ENCODE results near the gene GALNT15.

Gene GALNT15

GRCh38 chr3:16134173-16134928 lies 40.1 kb upstream of the GALNT15 start:
- ChIA-PET CTCF (interaction anchor here (0.6 to 4.1 kb wide), 6 partner anchors 14 to 282 kb away, joined by 3 to 13 read pairs (median 4); no protein-coding TSS in a partner anchor), POLR2A (no interaction called here)
- DNase-seq (ENCODE audit: low read depth, low spot score), result no peak
- no peak overlapping the region for H3K4me3 ChIP-seq (ENCODE audit: low read depth, low read length)
- TF ChIP-seq, protein P1, sequence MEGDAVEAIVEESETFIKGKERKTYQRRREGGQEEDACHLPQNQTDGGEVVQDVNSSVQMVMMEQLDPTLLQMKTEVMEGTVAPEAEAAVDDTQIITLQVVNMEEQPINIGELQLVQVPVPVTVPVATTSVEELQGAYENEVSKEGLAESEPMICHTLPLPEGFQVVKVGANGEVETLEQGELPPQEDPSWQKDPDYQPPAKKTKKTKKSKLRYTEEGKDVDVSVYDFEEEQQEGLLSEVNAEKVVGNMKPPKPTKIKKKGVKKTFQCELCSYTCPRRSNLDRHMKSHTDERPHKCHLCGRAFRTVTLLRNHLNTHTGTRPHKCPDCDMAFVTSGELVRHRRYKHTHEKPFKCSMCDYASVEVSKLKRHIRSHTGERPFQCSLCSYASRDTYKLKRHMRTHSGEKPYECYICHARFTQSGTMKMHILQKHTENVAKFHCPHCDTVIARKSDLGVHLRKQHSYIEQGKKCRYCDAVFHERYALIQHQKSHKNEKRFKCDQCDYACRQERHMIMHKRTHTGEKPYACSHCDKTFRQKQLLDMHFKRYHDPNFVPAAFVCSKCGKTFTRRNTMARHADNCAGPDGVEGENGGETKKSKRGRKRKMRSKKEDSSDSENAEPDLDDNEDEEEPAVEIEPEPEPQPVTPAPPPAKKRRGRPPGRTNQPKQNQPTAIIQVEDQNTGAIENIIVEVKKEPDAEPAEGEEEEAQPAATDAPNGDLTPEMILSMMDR (IDR thresholded peaks at IDR 0.05; ENCODE audit: insufficient read depth, low read length, missing control alignments), result no peak

GRCh38 chr3:16136055-16136454 lies 38.4 kb upstream of the GALNT15 start:
- ChIA-PET CTCF (interaction anchor here (1.4 to 4.1 kb wide), 3 partner anchors 16 to 87 kb away, joined by 3 to 13 read pairs (median 7); no protein-coding TSS in a partner anchor), POLR2A (no interaction called here)
- peak; percentile 65 for DNase-seq (ENCODE audit: low read depth, low spot score)
- no peak overlapping the region for H3K4me3 ChIP-seq (ENCODE audit: low read depth, low read length)
- TF ChIP-seq, protein P1 (IDR thresholded peaks at IDR 0.05; ENCODE audit: insufficient read depth, low read length, missing control alignments), result no peak

DNA sequence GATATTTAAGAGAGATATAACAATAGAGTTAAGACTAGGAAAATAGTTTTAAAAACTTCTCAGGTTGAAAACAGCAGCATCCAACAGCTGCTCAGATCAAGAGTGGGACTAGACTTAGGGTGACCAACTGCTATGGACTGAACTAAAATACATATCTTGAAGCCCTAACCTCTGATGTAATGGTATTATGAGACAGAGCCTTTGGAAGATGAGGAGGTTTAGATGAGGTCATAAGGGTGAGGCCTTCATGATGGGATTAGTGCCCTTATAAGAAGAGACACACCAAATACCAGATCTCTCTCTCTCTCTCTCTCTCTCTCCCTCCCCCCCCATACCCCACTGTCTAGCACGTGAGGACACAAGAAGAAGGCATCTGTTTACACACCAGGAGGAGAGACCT lies 37.4 kb upstream of the GALNT15 start:
- ChIA-PET POLR2A (no interaction called here), CTCF (interaction anchor here (1.1 to 4.1 kb wide), 3 partner anchors 10 to 88 kb away, joined by 3 to 13 read pairs (median 7); no protein-coding TSS in a partner anchor)
- no peak overlapping the region for H3K4me3 ChIP-seq (ENCODE audit: low read depth, low read length)
- TF ChIP-seq, protein P1 (IDR thresholded peaks at IDR 0.05; ENCODE audit: insufficient read depth, low read length, missing control alignments), result no peak
- no peak for DNase-seq (ENCODE audit: low read depth, low spot score)

GRCh38 chr3:16137977-16138376 lies 36.5 kb upstream of the GALNT15 start:
- ChIA-PET POLR2A (no interaction called here), CTCF (interaction anchor here (0.8 to 1.8 kb wide), 4 partner anchors 9 to 89 kb away, joined by 3 to 5 read pairs (median 3); partner anchors contain the start of gene GALNT15)
- TF ChIP-seq, protein P1 (IDR thresholded peaks at IDR 0.05; ENCODE audit: insufficient read depth, low read length, missing control alignments), result no peak
- no peak for DNase-seq (ENCODE audit: low read depth, low spot score)
- H3K4me3 ChIP-seq (ENCODE audit: low read depth, low read length), result no peak overlapping the region

DNA sequence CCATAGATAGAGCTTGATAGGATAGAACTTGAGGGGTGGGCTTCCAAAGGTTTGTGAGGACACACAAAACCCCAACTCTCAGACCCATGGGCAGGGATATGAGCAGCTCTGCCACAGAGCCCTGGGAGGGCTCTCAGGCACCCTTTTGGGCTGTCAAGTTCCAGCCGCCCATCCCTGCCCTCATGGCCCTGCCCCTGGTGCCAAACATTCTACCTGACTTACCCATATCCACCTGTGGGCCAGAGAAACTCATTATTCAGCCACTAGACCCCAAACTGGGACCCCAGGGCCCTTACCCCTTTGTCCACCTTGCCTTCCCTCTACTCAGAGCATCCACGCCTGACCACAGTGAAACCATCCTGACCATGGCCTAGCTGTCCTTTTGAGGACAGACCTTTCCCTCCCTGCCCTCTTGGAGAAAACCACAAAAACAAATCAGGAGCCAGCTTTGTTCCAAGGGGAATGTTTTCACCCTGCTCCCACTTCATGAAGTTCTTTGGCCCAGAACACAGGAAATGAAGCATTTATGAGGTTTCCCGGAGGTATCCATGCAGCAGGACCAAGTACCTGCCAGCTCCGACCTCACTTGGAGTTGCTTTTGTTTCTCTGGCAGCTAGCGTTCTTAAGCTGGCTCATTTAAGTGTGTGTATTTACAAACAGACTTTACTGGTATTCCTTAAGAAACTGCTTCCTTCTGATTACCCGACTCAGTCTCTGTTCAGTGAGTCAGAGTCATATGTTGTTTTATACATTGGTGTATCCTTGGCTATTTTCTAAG lies 34.2 kb upstream of the GALNT15 start:
- TF ChIP-seq, protein P1 (IDR thresholded peaks at IDR 0.05; ENCODE audit: insufficient read depth, low read length, missing control alignments), result no peak
- CTCF ChIA-PET, result interaction anchor here (0.6 to 4.0 kb wide), 7 partner anchors 10 to 325 kb away, joined by 3 to 9 read pairs (median 3); no protein-coding TSS in a partner anchor
- no peak overlapping the region for H3K4me3 ChIP-seq (ENCODE audit: low read depth, low read length)
- POLR2A ChIA-PET, result interaction anchor here (0.6 to 1.0 kb wide), 2 partner anchors 8 to 11 kb away, joined by 4 to 5 read pairs; no protein-coding TSS in a partner anchor
- DNase-seq (ENCODE audit: low read depth, low spot score), result peak; percentile 42

Measured in AG04449 (cell line).